GF-D8 (cell line): ENCODE results near the gene CENPM.
"Not testable (repeated sequence)": the region's sequence is repeated elsewhere in the genome, so short reads cannot be mapped to it uniquely, and the experiment has no call there.

Source experiments
- DNase-seq: peaks from one replicate; lab custom pipeline; 2025; lab: John Stamatoyannopoulos, UW

CENPM gene

GRCh38 chr22:41966607-41967240, 19.8 kb upstream of the CENPM start:
- DNase-seq = peak; percentile 22

DNA sequence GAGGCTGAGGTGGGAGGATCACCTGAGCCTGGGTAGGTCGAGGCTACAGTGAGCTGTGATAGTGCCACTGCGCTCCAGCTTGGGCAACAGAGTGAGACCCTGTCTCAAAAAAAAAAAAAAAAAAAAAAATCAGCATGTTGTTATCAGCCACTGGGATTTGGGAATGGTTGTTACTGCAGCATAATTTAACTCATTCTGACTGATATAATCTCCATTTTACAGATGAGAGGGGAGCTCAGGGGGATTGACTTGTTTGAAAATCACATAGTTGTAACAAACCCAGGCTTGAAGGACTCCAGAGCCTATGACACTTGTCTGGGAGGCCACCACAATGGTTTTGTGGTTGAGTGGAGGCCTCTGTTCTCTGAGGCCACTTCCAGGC, 19.3 kb upstream of the CENPM start:
- DNase-seq = no peak

GRCh38 chr22:41964112-41964491, 17.1 kb upstream of the CENPM start:
- DNase-seq = no peak

- peak; percentile 13 for DNase-seq
These were observed 16.6 kb upstream of the CENPM start for GRCh38 chr22:41963453-41964111.

DNA sequence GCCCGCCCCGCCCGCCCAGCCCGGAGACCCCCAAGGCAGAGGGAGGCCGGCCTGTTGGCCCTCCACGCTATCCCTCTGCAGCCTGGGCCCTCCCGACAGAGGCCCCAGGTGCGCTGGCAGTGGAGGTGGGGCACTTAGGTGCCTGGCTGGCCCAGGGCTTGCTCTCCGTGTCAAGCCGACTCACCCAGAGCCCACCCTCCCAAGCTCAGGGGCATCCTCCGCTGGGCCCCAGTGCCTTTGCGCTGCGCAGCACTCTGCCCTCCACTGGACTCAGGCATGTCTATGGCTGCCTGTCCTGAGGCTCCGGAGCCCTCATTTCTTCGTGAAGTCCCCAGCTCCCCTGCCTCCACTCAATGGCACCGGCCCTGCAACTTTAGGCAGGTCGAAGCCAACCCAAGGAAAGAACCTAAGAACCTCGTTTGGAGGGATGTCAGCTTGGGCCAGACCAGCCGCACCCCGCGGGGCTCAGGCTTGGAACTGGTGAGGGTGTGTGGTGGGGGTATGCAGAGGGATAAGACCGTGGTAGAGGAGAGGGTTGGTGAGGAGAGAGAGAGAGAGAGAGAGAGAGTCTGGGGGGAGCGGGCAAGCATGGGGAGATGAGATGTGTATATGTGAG, 11.1 kb upstream of the CENPM start:
- DNase-seq = no peak

DNA sequence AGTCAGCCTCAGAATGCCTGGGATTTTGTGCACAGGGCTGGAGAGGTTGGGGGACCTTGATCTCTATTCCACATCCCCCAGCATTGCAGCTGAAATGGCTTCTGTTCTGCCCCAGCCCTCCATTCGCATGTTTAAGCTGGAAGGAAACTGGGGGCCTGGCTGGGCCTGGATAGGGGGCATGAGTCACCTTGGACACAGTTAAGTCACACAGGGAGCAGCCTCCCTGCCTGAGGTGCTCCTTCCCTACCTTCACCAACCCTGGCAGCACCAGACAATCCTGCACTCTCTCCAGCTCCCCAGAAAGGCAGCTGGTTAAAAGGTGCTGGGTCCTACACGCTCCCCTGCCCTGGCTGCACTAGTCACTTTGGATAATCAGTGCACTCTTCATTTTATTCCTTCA, 5.8 kb upstream of the CENPM start:
- DNase-seq = no peak

DNA sequence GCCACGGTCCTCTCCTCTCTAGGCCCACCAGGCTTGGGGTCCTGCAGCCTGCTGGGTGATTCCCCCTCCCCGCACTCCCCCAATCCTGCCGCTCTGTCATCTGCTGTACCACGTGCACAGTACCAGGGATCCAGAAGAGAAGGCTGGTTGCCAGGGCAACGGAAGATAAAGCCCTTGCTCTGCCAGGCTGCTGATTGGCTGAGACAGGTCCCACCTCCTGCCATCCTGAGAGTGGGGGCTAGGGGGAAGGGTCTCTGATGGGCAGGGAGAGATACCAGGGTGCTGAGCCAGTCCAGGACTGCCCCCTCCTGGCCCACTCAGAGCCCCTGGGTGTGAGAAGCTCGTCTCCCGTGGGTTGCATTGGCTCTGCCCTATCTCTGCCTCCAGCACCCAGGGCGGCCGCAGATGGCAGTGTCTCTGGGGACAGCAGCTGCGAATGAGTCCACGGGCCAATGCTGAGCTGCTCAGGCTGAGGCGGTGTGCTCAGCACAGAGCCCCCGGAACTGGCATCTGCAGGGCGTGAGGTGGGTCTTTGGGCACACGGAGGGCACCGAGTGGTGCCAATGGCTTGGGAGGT, 5.0 kb upstream of the CENPM start, which contains the start of gene SMIM45:
Gene SMIM45, plus strand, starts transcription at position 253 of the 577 bp plus-strand sequence.
- no peak for DNase-seq

- no peak for DNase-seq
These were observed 2.5 kb upstream of the CENPM start for GRCh38 chr22:41949297-41949965.

- not testable (repeated sequence) for DNase-seq
These were observed 2.0 kb upstream of the CENPM start for GRCh38 chr22:41948928-41949296.

DNA sequence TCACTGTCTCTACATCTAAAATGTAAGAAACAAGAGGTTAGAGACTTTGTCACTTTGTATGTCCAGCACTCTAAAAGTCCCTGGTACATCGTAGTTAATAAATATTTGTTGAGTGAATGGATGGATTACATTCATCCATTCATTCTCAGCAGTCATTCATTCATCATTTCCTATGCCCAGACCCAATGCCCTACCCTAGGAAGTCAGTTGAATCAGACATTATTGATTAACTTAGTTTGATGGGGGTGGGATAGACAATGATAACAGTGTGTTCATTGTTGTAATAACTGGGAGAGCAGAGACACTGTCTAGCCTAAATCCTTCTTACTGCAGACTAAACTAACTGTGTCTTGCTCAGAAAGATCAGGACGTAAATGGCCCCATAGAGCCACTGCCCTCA, 1.2 kb upstream of the CENPM start:
- no peak for DNase-seq

GRCh38 chr22:41947424-41948080, 600 bp upstream of the CENPM start:
- DNase-seq = no peak

GRCh38 chr22:41943661-41944209, 3.2 kb downstream of the CENPM start:
- DNase-seq = no peak

- no peak for DNase-seq
These were observed 5.9 kb downstream of the CENPM start for GRCh38 chr22:41940832-41941765.

DNA sequence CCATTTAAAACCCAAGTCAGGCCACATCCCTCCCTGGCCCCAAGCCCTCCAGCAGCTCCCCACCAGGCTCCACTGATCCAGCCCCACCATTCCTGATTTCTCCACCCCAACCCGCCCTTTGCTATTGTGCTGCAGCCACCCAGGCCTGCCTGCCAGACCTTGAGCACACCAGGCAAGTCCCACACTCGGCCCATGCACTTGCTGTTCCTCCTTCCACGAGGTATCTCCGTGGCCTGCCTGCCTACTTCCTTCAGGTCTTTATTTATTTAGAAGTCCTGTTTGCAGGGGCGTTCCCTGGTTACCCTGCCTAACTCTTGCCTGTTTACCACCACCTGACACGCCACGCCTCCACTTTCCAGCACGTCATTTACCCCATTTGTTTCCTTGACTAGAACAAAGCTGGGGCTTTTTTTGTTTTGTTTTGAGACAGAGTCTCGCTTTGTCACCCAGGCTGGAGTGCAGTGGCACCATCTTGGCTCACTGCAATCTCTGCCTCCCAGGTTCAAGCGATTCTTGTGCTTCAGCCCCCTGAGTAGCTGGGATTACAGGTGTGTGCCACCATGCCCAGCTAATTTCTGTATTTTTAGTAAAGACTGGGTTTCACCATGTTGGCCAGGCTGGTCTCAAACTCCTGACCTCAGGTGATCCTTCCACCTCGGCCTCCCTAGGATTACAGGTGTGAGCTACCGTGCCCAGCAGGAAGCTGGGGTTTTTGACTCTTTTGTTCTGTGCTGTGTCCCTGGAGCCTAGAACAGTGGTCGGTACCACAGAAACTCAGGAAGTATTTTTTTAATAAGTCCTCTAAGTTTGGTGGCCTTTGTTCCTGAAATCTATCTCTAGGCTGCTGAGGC, 6.7 kb downstream of the CENPM start:
- DNase-seq = no peak

DNA sequence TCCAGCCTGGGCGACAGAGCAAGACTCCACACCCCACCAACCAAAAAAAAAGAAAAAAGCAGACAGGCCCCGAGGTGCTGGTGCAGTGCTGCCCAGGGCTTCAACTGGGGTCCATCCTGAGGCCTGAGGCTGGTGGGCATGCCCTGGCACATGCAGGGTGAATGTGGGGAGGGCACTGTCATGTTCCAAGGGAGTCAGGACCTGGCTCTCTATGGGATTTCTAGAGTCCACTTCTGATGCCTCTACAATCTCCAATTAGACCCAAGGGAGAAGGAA, 10.1 kb downstream of the CENPM start:
- no peak for DNase-seq

DNA sequence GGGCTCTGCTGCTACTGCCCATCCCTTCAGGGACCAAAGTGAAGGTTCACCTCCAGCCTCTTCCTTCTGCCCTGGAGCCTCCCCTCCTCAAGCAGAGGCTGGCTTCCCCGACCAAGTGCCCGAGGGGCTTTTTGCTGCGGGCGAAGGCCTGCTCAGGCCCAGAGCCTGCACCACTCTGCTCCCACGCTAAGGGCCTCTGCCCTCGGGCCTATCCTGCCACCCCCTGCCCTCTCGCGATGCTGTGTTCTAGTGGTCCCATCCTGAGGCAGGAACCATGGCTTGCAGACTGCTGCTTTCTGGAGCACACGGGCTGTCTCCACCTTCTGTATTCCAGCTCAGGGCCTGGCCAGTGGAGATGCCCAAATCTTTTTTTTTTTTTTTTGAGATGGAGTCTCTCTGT, 11.4 kb downstream of the CENPM start:
- no peak for DNase-seq

DNA sequence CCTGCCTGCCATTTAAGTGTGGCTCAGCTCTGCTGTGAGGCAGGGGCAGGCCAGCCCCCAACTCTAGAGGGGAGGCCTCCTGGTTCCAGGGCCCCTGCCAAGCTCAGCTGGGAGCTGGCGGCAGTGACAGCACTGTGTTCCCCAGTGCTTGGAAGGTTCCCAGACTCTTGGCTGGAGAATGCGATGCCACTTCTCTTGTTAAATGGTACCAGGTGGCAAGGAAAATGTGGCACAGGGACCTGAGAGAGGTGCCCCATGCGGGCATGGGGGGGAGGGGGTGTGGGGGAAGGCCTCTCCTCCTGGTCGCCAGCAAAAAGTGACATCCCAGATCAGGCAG, 12.0 kb downstream of the CENPM start:
- DNase-seq = no peak

- no peak for DNase-seq
These were observed 12.5 kb downstream of the CENPM start for GRCh38 chr22:41934284-41935014.

DNA sequence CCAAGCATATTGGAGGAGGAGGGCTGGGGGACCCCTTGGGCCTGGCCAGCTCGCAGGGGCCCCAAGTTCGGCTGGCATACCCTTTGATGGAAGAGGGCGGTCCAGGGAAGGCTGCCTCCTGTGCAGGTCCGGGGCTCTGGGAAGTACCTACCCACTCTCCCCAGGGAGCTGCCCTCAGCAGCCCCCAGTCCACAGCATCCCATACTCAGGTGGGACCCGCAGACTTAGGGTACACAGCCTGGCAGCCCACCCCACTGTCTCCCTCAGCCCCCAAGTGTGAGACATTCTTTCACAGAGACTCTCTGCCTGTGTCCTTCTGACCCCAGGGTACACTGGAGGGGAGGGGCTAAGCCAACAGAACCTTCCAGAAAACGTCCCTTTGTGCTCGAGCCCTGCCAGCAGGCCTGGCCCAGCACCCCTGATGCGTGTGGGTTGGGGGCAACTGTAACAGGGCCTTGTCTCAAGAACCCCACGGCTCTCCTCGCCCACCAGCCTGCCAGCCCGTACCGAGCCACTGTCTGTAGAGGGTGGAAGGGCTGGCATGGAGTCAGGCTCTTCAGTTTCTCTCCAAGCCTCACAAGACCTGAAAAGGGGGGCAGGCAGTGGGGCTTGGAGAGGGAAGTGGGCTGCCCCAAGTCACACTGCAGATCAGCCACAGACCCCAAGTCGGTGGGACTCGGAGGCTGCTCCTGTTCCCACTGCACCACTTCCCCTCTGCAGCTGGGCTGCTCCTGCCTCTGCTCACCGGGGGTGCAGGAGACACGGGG, 13.4 kb downstream of the CENPM start:
- no peak for DNase-seq
